Measurements from ENCODE around the gene OCA2.
A peak's percentile ranks its signal among the peaks of the same experiment; 100 is the strongest.
"Not testable (repeated sequence)": the region's sequence is repeated elsewhere in the genome, so short reads cannot be mapped to it uniquely, and the experiment has no call there.

OCA2 gene
- long read RNA-seq, partial matches to known transcripts, result 0 of 2 reads
- long read RNA-seq, other reads (novel, unspliced or antisense), result 2 of 2 reads

DNA sequence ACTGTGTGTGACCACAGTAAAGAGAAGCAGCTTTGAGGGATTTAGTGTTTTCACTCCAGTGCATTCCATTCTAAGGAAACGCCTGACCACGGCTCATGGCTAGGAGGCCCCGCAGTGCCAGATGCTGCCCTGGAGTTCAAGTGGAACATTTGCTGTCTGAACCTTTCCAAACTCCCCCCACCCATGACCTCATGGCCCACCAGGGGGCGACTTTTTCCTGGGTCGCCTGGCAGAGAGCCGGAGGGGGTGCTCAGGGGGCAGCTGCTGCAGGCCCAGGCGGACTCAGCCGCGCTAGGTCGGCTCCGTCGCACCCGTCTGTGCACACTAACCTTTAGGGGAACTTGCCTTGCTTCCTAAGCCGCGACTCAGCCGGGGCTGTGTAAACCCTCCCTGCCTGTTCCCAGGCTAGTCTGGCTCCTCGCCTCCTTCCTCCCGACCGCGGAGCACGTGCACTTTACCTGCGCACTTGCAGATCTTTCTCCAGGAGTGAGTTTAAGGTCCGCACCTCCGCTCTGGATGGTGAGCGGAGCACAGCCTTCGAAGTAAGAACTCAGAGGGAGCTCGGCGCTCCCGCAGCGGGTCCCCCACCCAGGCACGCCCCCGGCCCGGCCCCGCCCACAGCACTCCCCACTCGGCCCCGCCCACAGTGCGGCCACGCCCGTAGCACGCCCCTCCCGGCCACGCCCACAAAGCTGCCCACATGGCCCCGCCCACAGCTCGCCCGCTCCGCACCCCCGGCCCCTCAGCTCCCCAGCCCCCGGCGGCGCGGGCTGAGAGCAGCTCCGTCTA is at the start of gene OCA2:
Gene OCA2 (minus strand): TSS at position 550 of the 789 bp plus-strand sequence. CDS start 17,441 bp downstream, outside the sequence.
- Histone ChIP-seq H3K27me3 (ENCODE audit: insufficient read depth, poor library complexity, severe bottlenecking) (peaks cover 53% of the 10 kb centered on the region), H3K4me3 (replicated peaks; ENCODE audit: insufficient read depth, low read length) (no peak within 1 kb of the TSS), H3K27ac (replicated peaks) (no peak within 1 kb of the TSS)
- DNase-seq (ENCODE audit: low read depth in 1 of 2, low spot score in 1 of 2), result peak in 1 of 2 experiments; percentile 54
- TF ChIP-seq, protein P1, sequence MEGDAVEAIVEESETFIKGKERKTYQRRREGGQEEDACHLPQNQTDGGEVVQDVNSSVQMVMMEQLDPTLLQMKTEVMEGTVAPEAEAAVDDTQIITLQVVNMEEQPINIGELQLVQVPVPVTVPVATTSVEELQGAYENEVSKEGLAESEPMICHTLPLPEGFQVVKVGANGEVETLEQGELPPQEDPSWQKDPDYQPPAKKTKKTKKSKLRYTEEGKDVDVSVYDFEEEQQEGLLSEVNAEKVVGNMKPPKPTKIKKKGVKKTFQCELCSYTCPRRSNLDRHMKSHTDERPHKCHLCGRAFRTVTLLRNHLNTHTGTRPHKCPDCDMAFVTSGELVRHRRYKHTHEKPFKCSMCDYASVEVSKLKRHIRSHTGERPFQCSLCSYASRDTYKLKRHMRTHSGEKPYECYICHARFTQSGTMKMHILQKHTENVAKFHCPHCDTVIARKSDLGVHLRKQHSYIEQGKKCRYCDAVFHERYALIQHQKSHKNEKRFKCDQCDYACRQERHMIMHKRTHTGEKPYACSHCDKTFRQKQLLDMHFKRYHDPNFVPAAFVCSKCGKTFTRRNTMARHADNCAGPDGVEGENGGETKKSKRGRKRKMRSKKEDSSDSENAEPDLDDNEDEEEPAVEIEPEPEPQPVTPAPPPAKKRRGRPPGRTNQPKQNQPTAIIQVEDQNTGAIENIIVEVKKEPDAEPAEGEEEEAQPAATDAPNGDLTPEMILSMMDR (IDR thresholded peaks at IDR 0.05; ENCODE audit: insufficient read depth, low read length), result no peak
- TF ChIP-seq POLR2AphosphoS5 (IDR thresholded peaks at IDR 0.05; ENCODE audit: low read depth) (no peak), GABPA (IDR thresholded peaks at IDR 0.05; ENCODE audit: low read depth) (no peak), SPI1 (IDR thresholded peaks at IDR 0.05; ENCODE audit: borderline replicate concordance, low read depth) (no peak)
- TF ChIP-seq, protein P2, sequence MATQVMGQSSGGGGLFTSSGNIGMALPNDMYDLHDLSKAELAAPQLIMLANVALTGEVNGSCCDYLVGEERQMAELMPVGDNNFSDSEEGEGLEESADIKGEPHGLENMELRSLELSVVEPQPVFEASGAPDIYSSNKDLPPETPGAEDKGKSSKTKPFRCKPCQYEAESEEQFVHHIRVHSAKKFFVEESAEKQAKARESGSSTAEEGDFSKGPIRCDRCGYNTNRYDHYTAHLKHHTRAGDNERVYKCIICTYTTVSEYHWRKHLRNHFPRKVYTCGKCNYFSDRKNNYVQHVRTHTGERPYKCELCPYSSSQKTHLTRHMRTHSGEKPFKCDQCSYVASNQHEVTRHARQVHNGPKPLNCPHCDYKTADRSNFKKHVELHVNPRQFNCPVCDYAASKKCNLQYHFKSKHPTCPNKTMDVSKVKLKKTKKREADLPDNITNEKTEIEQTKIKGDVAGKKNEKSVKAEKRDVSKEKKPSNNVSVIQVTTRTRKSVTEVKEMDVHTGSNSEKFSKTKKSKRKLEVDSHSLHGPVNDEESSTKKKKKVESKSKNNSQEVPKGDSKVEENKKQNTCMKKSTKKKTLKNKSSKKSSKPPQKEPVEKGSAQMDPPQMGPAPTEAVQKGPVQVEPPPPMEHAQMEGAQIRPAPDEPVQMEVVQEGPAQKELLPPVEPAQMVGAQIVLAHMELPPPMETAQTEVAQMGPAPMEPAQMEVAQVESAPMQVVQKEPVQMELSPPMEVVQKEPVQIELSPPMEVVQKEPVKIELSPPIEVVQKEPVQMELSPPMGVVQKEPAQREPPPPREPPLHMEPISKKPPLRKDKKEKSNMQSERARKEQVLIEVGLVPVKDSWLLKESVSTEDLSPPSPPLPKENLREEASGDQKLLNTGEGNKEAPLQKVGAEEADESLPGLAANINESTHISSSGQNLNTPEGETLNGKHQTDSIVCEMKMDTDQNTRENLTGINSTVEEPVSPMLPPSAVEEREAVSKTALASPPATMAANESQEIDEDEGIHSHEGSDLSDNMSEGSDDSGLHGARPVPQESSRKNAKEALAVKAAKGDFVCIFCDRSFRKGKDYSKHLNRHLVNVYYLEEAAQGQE (IDR thresholded peaks at IDR 0.05; ENCODE audit: insufficient replicate concordance, low read depth), result no peak

DNA sequence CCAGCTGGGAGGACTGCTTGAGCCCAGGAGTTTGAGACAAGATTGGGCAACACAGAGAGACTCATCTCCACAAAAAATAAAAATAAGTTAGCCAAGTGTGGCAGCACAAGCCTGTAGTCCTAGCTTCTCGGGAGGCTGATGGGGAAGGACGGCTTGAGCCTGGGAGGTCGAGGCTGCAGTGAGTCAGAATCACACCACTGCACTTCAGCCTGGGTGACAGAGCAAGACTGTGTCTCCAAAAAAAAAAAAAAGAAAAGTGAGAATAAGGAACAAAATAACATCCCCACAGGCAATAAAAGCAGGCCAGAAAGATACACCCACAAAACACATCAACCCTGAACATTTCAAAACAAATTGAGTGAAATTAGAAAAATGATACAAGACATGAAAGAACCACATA is 48.7 kb upstream of the OCA2 start:
- no peak overlapping the region for H3K4me3 ChIP-seq (replicated peaks; ENCODE audit: insufficient read depth, low read length)
- TF ChIP-seq, protein P2 (IDR thresholded peaks at IDR 0.05; ENCODE audit: insufficient replicate concordance, low read depth), result no peak
- TF ChIP-seq SPI1 (IDR thresholded peaks at IDR 0.05; ENCODE audit: borderline replicate concordance, low read depth) (no peak), GABPA (IDR thresholded peaks at IDR 0.05; ENCODE audit: low read depth) (no peak), POLR2AphosphoS5 (IDR thresholded peaks at IDR 0.05; ENCODE audit: low read depth) (no peak)
- TF ChIP-seq, protein P1 (IDR thresholded peaks at IDR 0.05; ENCODE audit: insufficient read depth, low read length), result no peak
- H3K27me3 ChIP-seq (ENCODE audit: insufficient read depth, poor library complexity, severe bottlenecking), result no peaks in the 10 kb centered on the region
- H3K27ac ChIP-seq (replicated peaks), result no peak overlapping the region
- no peak for DNase-seq (ENCODE audit: low read depth in 1 of 2, low spot score in 1 of 2)

DNA sequence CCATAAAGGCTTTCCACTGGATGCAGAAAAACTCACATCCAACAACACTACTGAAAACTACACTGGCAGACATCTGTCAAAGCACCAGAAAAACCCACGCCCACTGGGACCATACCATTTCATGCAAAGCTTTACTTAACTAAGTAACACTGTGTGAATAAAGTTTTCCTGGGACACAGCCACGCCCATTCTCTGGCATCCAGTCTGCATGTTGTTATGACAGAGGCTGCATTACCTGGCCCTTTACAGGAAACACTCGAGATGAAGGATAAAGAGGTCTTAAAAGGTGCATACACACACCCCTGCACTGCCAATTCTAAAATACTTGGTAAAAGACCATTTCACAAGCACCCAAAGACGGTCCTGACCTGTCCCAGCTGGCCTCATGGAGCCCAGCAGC is 46.3 kb upstream of the OCA2 start:
- DNase-seq (ENCODE audit: low read depth in 1 of 2, low spot score in 1 of 2); H3K4me3 ChIP-seq (replicated peaks; ENCODE audit: insufficient read depth, low read length); H3K27me3 ChIP-seq (ENCODE audit: insufficient read depth, poor library complexity, severe bottlenecking); H3K27ac ChIP-seq (replicated peaks): not testable (repeated sequence)

DNA sequence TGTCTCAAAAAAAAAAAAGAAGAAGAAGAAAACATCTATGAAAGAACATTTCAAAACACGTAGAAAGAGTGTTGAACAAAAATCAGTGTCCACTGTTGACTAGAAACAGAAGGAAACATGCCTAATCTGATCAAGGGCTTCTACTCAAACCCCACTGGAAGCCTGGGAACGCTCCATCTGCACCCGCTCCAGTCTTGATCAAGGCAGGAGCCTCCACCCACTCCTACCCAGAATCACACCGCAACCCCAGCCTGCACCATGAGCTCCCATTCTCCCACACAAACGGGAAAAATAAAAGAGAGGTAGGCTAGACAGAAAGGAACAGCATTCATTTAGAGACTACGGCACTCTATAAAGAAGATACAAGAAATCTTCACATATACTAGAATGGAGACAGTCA is 40.9 kb upstream of the OCA2 start:
- TF ChIP-seq GABPA (IDR thresholded peaks at IDR 0.05; ENCODE audit: low read depth) (no peak), POLR2AphosphoS5 (IDR thresholded peaks at IDR 0.05; ENCODE audit: low read depth) (no peak), SPI1 (IDR thresholded peaks at IDR 0.05; ENCODE audit: borderline replicate concordance, low read depth) (no peak)
- TF ChIP-seq, protein P1 (IDR thresholded peaks at IDR 0.05; ENCODE audit: insufficient read depth, low read length), result no peak
- TF ChIP-seq, protein P2 (IDR thresholded peaks at IDR 0.05; ENCODE audit: insufficient replicate concordance, low read depth), result no peak
- Histone ChIP-seq H3K27me3 (ENCODE audit: insufficient read depth, poor library complexity, severe bottlenecking) (no peaks in the 10 kb centered on the region), H3K27ac (replicated peaks) (no peak overlapping the region), H3K4me3 (replicated peaks; ENCODE audit: insufficient read depth, low read length) (no peak overlapping the region)
- DNase-seq (ENCODE audit: low read depth in 1 of 2, low spot score in 1 of 2), result no peak

DNA sequence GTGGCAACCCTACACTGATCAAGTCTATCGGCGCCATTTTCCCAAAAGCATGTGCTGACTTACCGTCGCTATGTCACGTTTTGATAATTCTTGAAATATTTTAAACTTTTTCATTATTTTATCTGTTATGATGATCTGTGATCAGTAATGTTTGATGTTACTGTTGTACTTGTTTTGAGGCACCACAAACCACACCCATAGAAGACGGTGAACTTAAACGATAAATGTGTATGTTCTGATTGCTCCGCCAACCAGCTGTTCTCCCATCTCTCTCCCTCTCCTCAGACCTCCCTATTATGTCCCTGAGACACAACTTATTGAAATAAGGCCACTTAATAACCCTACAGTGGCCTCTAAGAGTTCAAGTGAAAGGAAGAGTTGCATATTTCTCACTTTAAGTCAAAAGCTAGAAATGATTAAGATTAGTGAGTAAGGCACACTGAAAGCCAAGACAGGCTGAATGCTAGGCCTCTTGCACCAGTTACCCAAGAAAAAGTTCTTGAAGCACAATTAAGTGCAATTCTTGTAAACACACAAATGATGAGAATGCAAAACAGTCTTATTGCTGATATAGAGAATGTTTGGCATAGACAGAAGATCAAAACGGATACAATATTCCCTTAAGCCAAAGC is 38.4 kb upstream of the OCA2 start:
- not testable (repeated sequence) for H3K27me3 ChIP-seq (ENCODE audit: insufficient read depth, poor library complexity, severe bottlenecking); H3K27ac ChIP-seq (replicated peaks); H3K4me3 ChIP-seq (replicated peaks; ENCODE audit: insufficient read depth, low read length); DNase-seq (ENCODE audit: low read depth in 1 of 2, low spot score in 1 of 2)

Data from HL-60 (cell line).